ENCODE data around the gene SRSF2. TPM values are rescaled to one million over a fixed set of nuclear protein-coding genes. Genes with fewer than 3 reads are reported as not detected.
"Not testable (repeated sequence)": the region's sequence is repeated elsewhere in the genome, so short reads cannot be mapped to it uniquely, and the experiment has no call there.

Gene SRSF2
- total RNA-seq, 2 experiments from 2014 or later: 241 to 263 TPM

- intact Hi-C loops (cut with micrococcal nuclease): no loop called here
- CTCF ChIA-PET: interaction anchor here (1.0 kb wide), 1 partner anchor 21 kb away, joined by 3 read pairs; no protein-coding TSS in a partner anchor
- DNase-seq: no peak
- Mint-ChIP-seq H3K4me3 (no peak overlapping the region), H3K27ac (no peak overlapping the region), H3K4me1 (ENCODE audit: low read depth) (no peaks in the 10 kb centered on the region), H3K27me3 (ENCODE audit: low read depth) (no peaks in the 10 kb centered on the region), H3K36me3 (ENCODE audit: low read depth) (no peaks in the 10 kb centered on the region), H3K9me3 (no peaks in the 10 kb centered on the region)
Observed at GRCh38 chr17:76702941-76703637, 34.0 kb downstream of the SRSF2 start.

- Mint-ChIP-seq H3K4me3 (no peak overlapping the region), H3K4me1 (ENCODE audit: low read depth) (no peaks in the 10 kb centered on the region), H3K27ac (no peak overlapping the region), H3K36me3 (ENCODE audit: low read depth) (no peaks in the 10 kb centered on the region), H3K27me3 (ENCODE audit: low read depth) (no peaks in the 10 kb centered on the region), H3K9me3 (no peaks in the 10 kb centered on the region)
- DNase-seq: no peak
- CTCF ChIA-PET: interaction anchor here (0.7 kb wide), 1 partner anchor 11 kb away, joined by 4 read pairs; no protein-coding TSS in a partner anchor
- intact Hi-C loops (cut with micrococcal nuclease): no loop called here
Observed at GRCh38 chr17:76702076-76702475, 35.1 kb downstream of the SRSF2 start.

- H3K27ac Mint-ChIP-seq: no peak overlapping the region
Observed at GRCh38 chr17:76701471-76701967, 35.6 kb downstream of the SRSF2 start.

GRCh38 chr17:76700617-76701470 is 36.3 kb downstream of the SRSF2 start:
- intact Hi-C loops (cut with micrococcal nuclease): no loop called here
- H3K36me3 Mint-ChIP-seq (ENCODE audit: low read depth): no peaks in the 10 kb centered on the region
- no peaks in the 10 kb centered on the region for H3K4me1 Mint-ChIP-seq (ENCODE audit: low read depth)
- H3K27ac Mint-ChIP-seq: no peak overlapping the region
- no peak for DNase-seq
- H3K27me3 Mint-ChIP-seq (ENCODE audit: low read depth): no peaks in the 10 kb centered on the region
- H3K9me3 Mint-ChIP-seq: no peaks in the 10 kb centered on the region
- CTCF ChIA-PET: interaction anchor here (1.0 kb wide), 1 partner anchor 19 kb away, joined by 3 read pairs; no protein-coding TSS in a partner anchor
- H3K4me3 Mint-ChIP-seq: no peak overlapping the region

More at GRCh38 chr17:76701471-76701967, 35.6 kb downstream of the SRSF2 start:
- H3K36me3 Mint-ChIP-seq (ENCODE audit: low read depth): no peaks in the 10 kb centered on the region
- no peak for DNase-seq
- intact Hi-C loops (cut with micrococcal nuclease): no loop called here
- no peaks in the 10 kb centered on the region for H3K27me3 Mint-ChIP-seq (ENCODE audit: low read depth)
- CTCF ChIA-PET: interaction anchor here (1.0 kb wide), 1 partner anchor 20 kb away, joined by 3 read pairs; no protein-coding TSS in a partner anchor
- no peak overlapping the region for H3K4me3 Mint-ChIP-seq
- no peaks in the 10 kb centered on the region for H3K9me3 Mint-ChIP-seq
- H3K4me1 Mint-ChIP-seq (ENCODE audit: low read depth): no peaks in the 10 kb centered on the region

GRCh38 chr17:76700270-76700616 is 36.9 kb downstream of the SRSF2 start:
- H3K27me3 Mint-ChIP-seq (ENCODE audit: low read depth): no peaks in the 10 kb centered on the region
- intact Hi-C loops (cut with micrococcal nuclease): no loop called here
- H3K4me1 Mint-ChIP-seq (ENCODE audit: low read depth): no peaks in the 10 kb centered on the region
- H3K9me3 Mint-ChIP-seq: no peaks in the 10 kb centered on the region
- H3K36me3 Mint-ChIP-seq (ENCODE audit: low read depth): no peaks in the 10 kb centered on the region
- no peak overlapping the region for H3K27ac Mint-ChIP-seq
- no peak for DNase-seq
- H3K4me3 Mint-ChIP-seq: no peak overlapping the region
- CTCF ChIA-PET: no interaction called here

GRCh38 chr17:76698466-76698977 is 38.6 kb downstream of the SRSF2 start:
- H3K27ac Mint-ChIP-seq; H3K27me3 Mint-ChIP-seq (ENCODE audit: low read depth); H3K9me3 Mint-ChIP-seq; H3K4me1 Mint-ChIP-seq (ENCODE audit: low read depth); H3K4me3 Mint-ChIP-seq; intact Hi-C loops (cut with micrococcal nuclease); H3K36me3 Mint-ChIP-seq (ENCODE audit: low read depth); DNase-seq: not testable (repeated sequence)
- CTCF ChIA-PET: interaction anchor here (1.1 to 1.2 kb wide), 2 partner anchors 10 to 27 kb away, joined by 3 to 5 read pairs; no protein-coding TSS in a partner anchor

GRCh38 chr17:76697702-76698465 is 39.2 kb downstream of the SRSF2 start:
- intact Hi-C loops (cut with micrococcal nuclease): no loop called here
- Mint-ChIP-seq H3K36me3 (ENCODE audit: low read depth) (no peaks in the 10 kb centered on the region), H3K27me3 (ENCODE audit: low read depth) (no peaks in the 10 kb centered on the region), H3K4me1 (ENCODE audit: low read depth) (no peaks in the 10 kb centered on the region), H3K9me3 (no peaks in the 10 kb centered on the region), H3K27ac (no peak overlapping the region), H3K4me3 (no peak overlapping the region)
- CTCF ChIA-PET: interaction anchor here (1.2 to 2.4 kb wide), 2 partner anchors 17 to 26 kb away, joined by 5 to 11 read pairs; no protein-coding TSS in a partner anchor
- DNase-seq: no peak

GRCh38 chr17:76696763-76697701 is 40.1 kb downstream of the SRSF2 start:
- no peak overlapping the region for H3K27ac Mint-ChIP-seq
- H3K4me3 Mint-ChIP-seq: no peak overlapping the region
- no peak for DNase-seq
- intact Hi-C loops (cut with micrococcal nuclease): no loop called here
- no peaks in the 10 kb centered on the region for H3K4me1 Mint-ChIP-seq (ENCODE audit: low read depth)
- H3K27me3 Mint-ChIP-seq (ENCODE audit: low read depth): no peaks in the 10 kb centered on the region
- no peaks in the 10 kb centered on the region for H3K9me3 Mint-ChIP-seq
- CTCF ChIA-PET: interaction anchor here (1.2 to 2.4 kb wide), 2 partner anchors 16 to 25 kb away, joined by 5 to 11 read pairs; no protein-coding TSS in a partner anchor
- no peaks in the 10 kb centered on the region for H3K36me3 Mint-ChIP-seq (ENCODE audit: low read depth)

- no peak for DNase-seq
- Mint-ChIP-seq H3K36me3 (ENCODE audit: low read depth) (no peaks in the 10 kb centered on the region), H3K9me3 (no peaks in the 10 kb centered on the region), H3K4me3 (no peak overlapping the region), H3K27ac (no peak overlapping the region), H3K27me3 (ENCODE audit: low read depth) (no peaks in the 10 kb centered on the region), H3K4me1 (ENCODE audit: low read depth) (no peaks in the 10 kb centered on the region)
- intact Hi-C loops (cut with micrococcal nuclease): no loop called here
- CTCF ChIA-PET: interaction anchor here (1.0 to 2.4 kb wide), 4 partner anchors 14 to 71 kb away, joined by 3 to 11 read pairs (median 3); no protein-coding TSS in a partner anchor
Observed at GRCh38 chr17:76695059-76695831, 41.9 kb downstream of the SRSF2 start.

GRCh38 chr17:76691379-76692191 is 45.5 kb downstream of the SRSF2 start:
- intact Hi-C loops (cut with micrococcal nuclease): no loop called here
- H3K4me3 Mint-ChIP-seq: no peak overlapping the region
- H3K36me3 Mint-ChIP-seq (ENCODE audit: low read depth): no peaks in the 10 kb centered on the region
- CTCF ChIA-PET: interaction anchor here (0.6 to 2.4 kb wide), 2 partner anchors 10 to 304 kb away, joined by 3 to 7 read pairs; no protein-coding TSS in a partner anchor
- H3K27ac Mint-ChIP-seq: no peak overlapping the region
- no peaks in the 10 kb centered on the region for H3K9me3 Mint-ChIP-seq
- no peaks in the 10 kb centered on the region for H3K4me1 Mint-ChIP-seq (ENCODE audit: low read depth)
- no peak for DNase-seq
- H3K27me3 Mint-ChIP-seq (ENCODE audit: low read depth): no peaks in the 10 kb centered on the region
